HG03066 (cell line): ENCODE results near the gene MAGI2.

Source experiments
- ATAC-seq: cut with Tn5 transposase; IDR thresholded peaks from one replicate; pipeline ENCODE4 v1.9.1; 2021; ENCODE audit warnings: low read depth; ENCODE audit not compliant: unreplicated experiment

Gene MAGI2

DNA sequence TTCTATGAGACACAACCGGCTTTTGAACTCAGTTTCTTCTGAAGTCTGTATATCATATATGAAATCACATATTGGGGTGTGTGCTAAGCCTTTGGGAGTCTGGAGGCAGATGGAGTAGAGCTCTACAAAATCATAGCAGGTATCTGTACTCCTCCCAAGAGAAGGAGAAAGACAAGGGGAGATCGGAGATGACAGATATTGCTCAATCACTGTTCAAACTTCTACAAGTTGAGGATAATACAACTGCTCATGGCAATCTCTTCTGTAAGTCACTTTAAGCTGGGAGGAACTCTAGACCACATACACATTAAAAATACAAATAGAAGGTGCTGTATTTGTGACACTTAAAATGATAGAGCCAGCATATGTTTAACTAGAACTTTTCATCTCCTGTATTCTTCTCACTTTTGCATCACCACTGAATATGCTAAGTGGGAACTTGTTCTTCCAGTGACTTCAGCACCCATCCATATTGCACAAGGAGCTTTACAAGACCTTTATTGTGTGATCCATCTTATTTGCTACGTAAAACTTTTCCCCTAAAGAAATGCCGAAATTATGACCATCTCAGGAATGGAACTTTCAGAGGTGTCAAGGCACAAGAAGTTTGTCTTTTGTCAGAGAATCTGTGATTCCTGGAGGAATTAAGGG, 1273.5 kb downstream of the MAGI2 start:
- ATAC-seq: no peak

DNA sequence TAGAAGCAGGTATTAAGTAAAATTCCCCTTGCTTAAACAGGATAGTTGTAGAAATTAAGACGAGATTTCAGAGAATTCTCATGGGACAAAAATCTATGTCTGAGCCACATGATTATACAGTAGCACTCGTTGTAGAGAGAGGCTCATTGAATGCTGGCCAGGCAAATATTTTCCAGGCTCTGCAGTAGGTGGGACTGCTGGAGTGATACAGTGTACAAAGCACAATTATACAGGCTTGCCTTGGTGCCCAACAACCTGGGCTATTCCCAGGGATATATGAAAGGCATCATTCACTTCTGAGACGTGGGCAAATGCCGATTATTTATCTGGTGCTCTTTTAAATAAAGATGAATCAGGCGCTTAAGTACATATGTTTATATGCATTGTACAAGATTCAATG, 1274.3 kb downstream of the MAGI2 start:
- no peak for ATAC-seq

DNA sequence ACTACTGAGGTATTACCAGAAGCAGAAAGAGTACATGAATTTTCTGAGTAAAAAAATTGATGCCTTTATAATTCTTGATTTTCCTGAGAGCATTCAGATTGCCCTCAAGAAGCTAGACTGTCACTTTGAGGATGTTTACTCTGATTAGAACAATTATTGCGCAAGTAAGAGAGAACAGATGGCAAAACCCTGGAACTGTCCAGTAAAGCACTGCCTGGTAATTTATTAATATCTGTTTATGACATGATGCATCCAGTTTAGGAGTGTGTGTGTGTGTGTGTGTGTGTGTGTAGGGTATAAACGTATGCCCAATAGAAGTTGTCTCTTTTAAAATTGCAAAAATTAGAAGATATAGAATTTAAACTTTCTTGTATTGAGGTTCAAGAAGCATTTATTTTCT, 1275.1 kb downstream of the MAGI2 start:
- no peak for ATAC-seq

DNA sequence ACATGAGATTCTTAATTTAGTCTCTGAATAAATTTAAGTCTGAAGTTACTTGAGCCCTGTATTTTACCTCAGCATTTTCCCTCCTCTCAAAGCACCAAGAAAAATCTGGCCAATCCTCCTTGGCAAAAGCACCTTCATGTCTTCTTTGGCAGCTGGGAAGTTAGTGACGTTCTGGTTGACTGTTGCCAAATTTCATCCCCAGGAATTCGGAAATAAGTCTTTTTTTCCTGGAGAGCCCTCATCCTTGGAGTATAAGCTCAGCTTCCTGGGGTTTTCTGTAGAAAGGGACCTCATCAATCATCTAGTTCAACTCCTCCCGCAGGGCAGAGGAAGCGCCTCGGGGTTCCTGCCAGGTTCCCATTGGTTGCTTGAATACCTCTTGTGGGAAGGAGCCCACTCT, 1277.3 kb downstream of the MAGI2 start:
- no peak for ATAC-seq

DNA sequence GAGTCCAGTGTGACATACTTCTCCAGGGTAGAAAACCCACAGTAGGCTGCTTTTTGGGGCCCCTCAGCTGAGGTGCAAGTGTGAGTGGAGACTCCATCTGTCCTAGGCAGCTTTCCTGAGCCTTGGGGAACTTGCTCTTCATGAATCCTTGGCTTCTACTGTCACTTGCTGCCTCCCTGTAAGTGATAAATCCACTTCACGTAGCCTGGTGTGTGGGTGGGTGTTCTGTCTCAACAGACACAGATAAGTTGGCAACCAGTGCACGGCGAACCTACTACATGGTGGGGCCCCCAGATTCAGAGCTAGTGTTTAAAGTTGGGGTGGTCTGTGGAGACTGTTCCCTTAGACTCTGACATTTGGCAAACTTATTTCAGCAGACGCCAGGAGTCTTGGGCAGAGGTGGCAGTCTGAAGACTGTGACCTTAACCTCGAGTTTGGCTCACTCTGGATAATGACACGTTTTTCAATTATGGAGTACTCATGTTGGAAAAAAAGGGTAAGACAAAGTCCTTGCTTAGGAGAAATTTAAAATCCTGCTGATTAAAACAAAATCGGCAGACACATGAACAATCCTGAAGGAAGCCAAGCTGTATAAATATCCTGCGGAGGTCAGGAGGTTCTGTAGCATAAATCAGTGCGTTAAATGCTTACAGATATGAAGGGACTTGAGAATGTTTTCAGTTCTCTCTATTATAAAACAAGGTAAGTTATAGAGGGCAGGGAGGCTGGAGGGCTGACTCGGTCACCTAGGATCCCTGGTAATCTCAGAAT, 1278.0 kb downstream of the MAGI2 start:
- ATAC-seq: no peak

DNA sequence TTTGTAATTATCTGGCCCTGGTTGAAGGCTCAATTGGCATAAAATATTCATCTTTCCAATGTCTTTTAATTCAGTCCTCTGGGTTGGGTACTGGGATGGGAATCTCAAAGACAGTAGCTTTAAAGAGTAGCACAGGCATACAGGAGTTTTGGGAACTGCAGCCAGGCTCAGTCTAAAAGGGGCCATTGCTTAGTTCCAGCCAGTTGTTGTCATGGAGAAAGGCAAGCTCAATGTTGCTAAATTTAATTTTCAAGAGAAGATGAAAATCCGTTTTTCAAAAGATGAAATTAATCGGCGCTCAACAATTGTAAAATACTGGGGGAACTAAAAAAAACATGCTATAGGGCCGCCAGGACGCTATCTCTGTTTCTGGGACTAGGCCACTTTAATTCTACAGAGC, 1279.8 kb downstream of the MAGI2 start:
- no peak for ATAC-seq

DNA sequence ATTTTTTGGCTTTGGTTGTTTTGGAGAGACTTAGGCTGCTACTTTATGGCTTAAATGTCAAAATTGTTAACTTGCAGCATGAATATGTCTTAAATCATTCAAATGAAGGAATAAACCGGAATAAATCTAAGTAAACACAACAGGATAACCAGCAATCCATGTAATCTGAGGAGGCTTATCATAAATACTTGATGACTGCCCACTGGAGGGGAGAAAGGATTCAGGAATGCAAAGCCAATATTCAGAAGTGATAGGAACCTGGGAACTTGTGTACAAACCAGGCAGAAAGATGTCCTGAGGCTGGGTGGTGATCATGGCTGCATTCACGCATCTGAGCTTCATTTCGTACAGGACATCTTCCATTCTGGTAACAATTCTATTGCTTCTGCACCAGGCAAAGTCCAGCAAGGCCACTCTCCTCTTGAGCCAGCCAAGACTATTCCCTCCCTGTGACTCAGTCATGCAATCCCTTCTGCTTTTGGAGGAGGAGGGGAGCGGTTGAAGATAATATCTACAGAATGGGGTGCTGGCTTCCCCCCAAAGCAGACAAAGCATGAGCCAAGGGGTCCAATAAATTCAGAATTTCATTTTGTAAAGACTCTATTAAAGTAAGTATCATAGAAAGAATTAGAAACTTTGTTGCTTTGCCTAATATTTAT, 1280.4 kb downstream of the MAGI2 start:
- ATAC-seq: no peak

DNA sequence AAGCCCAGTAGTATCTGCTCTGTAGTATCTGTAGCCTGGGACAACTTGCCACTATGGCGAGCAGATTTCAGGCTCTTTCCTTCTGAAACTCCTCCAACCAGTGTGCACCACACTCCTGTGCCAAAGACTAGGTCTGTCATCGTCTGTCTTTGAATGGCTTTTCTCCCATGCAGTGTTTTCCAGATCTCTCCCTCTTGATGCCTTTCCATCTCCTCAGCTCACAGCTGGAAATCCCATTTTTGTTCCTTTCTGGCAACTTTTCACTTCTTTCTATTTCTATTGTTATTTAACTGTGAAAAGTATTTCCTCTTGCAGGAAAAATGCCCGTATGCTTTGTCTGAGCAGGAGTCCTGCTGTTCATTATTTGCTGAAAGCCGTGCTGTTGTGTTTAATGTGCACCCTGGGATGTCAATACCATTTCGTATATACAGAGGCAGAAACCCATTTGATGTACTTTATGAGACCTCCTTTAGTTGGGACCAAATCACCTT, 1281.2 kb downstream of the MAGI2 start:
- no peak for ATAC-seq

DNA sequence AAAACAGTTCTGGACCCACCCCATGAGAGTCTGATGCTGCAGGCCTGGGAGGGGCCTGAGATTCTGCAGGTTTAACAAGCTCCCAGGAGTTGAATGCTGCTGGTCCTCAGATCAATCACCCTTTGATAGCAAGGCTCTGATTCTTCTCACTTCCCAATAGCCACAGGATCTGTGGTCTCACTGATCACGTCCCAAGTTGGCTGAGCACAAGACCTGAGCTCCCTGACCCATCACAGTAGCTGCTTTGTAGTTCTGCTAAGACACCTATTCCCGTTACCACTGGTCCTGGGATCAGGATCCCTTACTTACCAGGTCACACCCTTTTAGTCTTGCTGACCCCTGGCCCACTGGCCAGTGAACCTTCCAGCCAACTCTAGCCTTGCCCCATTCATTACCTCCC, 1282.1 kb downstream of the MAGI2 start:
- ATAC-seq: no peak

DNA sequence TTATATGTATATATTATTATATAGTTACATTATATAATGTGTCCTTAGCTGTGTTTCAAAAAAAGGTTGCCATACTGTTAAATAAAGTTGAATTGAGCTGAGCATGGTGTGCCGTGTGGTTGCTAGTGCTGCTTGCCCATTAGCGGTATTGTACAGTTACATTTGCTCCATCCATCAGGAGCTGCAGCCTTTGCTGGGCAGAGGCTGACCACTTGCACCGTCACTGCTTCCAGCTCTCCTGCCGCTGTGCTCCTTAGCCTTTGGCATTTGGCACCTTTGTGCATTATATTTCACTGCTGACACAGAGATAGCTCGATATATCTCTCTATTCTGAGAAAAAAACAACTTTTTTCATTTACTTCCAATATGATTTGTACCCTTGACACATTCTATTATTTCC, 1282.7 kb downstream of the MAGI2 start:
- no peak for ATAC-seq

DNA sequence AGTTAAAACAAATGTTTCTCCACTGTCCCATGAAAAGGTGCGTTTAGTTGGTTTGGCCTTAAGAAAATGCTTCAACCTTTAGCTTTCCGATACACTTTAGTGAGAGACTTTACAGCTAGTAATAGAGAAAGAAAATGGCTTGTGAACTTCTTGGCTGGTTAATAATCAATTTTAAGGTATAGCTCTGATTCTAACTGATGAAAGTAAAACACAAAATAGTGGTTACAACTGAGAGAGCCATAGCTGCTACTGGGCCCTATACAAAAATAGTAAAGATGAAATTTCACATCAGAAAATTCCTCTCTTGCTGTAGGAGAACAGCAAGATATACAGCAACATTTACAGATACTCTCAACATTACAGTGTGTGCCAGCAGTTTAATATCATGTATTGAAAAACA, 1283.5 kb downstream of the MAGI2 start:
- ATAC-seq: no peak

DNA sequence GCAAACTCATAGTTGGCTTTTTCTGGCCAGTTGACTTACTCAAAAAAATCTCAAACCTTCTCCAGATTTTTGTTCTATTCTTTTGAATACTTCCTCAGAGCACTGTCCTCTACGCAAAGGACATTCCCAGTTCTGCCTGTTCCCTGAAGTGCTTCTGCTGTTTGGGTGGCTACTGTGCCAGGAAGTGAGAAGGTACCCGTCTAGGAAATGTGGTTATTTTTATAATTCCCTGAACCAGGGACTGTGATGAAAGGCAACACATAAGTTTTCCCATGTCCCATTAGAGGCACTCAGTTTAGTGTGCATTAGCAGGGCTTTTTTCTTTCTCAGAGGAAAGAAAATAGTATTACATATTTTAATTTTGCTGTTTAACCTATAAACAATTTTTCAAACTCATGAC, 1284.6 kb downstream of the MAGI2 start:
- ATAC-seq: no peak

DNA sequence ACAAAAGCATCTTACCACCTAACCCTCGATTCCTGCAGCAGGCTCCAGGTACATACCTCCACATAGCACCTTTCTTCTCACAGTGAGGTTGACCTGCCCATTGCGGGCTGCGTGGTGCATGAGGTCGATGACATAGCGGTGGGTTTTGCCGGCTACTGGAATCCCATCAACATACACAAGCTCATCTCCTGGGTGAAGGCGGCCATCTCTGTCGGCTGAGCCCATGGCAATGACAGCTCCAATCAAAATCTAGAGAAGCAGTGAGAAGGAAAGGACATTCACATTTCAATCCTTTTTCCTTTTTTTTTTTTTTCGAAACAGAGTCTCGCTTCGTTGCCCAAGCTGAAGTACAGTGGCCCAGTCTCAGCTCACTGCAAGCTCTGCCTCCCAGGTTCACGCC, 1285.6 kb downstream of the MAGI2 start:
- ATAC-seq: no peak

DNA sequence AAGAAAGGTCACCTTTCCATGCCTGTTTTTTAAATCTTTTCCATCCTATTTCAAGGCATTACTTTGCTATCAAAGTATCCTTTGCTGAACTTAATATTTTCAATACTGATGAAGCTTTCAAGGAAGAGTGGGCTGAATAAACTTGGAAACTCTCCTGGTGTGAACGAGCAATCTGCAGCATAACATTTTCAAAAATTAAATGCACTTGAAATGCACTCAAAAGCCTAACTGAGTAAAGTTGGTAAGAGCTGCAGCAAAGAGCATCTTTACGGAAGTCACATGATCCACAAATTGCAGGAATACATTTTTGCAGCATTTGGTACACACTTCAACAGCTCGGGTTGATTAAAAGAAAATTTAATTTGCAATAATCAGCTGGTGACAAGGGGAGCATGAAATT, 1287.6 kb downstream of the MAGI2 start:
- ATAC-seq: no peak

DNA sequence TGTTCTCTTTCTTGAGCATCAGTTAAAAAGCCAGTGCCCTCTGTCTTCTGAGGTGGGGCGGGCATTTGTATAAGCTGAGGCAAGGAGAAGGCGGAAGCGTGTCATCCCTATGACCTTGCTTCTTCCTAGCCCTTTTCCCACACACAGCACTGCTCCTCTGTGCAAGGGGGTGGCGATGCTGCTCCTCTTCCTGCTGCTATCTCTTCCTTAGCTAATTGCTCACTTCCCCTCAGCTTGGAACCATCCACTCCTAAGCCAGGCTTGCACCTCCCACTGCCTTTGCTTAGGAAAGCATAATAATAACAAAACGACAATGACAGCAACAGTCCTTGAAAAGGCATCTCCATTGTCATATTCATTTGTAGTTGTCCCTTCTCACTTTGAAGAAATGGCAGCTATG, 1288.0 kb downstream of the MAGI2 start:
- no peak for ATAC-seq

DNA sequence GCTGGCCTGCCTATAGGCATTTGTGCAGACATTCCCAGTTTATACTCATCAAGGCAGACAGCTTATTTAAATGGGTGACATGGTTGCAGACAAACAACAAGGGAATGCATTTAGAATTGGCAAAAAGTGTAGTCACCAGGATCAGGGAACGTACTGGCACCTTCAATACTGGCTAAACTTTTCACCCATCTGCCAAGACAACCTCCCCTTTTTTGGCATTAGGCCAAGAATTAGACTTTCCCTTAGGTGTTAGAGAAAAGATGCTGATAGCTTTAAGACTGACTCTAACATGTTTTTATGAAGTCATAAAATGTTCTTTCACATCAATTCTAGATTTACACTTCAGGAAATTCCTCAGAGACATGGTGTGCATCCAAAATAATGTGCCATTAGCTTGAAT, 1289.0 kb downstream of the MAGI2 start:
- no peak for ATAC-seq

DNA sequence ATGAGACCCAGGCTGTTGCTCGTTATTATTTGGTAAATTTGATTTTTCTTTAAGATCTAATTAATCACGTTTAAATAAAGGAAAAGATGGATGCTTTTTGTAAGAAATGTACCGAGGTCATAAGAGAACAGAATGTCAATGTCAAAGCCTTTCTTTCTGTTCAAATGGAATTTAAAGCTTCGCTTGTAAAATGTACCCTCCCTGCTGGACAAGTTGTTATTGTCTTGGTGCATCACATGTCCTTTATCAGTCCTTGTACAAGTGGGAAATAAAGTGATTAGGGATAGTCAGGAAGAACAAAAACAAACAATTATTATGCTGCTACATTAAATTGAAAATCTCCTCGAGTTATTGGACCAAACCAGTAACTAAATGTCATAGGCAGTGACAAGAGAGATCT, 1291.7 kb downstream of the MAGI2 start:
- no peak for ATAC-seq

DNA sequence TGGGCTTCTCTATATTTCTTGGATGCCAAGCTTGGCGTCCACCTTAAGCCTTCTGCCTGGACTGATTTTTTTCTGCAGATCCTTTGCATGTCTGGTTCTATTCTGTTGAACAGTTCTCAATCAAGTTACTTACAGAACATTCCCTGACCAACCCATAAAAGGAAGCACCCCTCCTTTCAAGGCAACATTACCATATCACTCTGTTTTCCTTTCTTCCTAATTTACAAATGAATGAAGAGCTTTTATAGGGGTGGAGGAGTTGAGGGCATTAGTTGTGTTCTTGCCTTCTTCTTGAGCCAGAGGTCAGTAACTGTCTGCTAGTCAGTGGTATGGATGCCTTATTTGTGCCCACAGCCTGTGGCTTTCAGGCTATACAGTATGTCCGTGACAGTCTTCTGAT, 1293.9 kb downstream of the MAGI2 start:
- ATAC-seq: no peak

DNA sequence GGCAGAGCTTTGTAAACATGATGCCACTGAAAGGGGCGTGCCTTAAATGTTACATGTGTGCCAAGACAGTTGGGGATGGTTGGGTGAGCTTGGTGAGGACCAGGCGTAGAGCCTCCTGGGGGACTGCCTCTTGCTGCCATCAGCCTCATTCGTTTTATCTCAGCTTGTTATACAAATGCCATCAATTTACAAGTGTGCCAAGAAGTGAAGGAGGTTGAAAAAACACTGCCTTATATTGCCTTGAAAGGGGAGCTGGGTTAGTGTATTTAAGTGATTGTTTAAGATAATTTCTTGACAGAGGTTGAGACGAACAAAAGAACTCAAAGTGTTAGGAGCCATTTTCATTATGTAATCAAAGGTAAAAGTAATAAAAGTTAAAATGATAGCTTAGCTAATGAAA, 1300.2 kb downstream of the MAGI2 start:
- no peak for ATAC-seq

DNA sequence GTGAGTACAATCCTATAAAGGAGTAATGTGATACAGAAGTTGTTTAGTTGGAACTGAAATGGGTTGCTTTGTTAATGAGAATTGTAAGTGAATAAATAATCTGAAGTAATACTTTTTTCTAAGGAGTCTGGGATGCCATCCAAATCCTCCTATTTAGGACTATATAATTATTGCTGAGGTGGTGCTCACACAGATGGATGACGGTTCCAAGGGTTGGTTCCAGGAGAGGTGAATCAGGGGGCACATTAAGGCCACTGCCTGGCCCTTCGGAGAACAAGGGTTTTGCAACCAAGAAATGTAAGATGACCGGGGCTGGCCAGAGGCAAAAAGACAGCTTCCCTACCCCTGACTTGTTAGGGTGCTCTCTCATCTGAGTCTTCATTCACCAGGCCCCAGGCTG, 1302.2 kb downstream of the MAGI2 start:
- ATAC-seq: no peak

DNA sequence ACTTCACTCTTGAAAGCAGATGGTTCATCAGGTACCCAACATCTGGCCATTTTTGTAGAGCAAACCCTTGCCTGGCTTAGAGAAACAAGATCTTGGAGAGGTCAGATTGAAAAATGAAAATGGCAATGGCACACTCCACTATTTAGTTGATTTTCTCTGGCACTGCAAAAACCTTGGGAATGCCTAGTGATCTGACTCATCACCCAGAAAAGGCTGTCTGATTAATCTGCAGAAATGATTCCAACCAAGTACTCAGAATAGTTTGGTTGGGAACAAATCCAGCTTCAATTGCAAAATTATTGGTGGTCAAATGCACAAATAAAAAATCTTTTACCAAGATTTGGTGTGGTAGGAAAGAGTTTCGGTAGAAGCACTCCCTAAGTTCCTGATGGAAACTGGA, 1303.7 kb downstream of the MAGI2 start:
- no peak for ATAC-seq
